Kidney (tissue), 14 donors: ENCODE measurements around the gene SLC25A41. TPM values are rescaled to one million over a fixed set of nuclear protein-coding genes. Genes with fewer than 3 reads are reported as not detected.

Source experiments
- DNase-seq, 5 donors: peaks; one replicate each; pipeline ENCODE4 v3.0.0-alpha.2; 2013 to 2020
- FAIRE-seq: peaks from 2 replicates; lab custom pipeline; 2012; peaks lifted over from hg19 to GRCh38; lab: Jason Lieb, UNC
- H3K27ac ChIP-seq, 2 donors: one replicate each; pipeline ENCODE4 v1.7.0; 2013; ENCODE audit warnings: low read depth in 2 of 2, low read length in 2 of 2, inconsistent platforms in 1 of 2
- H3K27me3 ChIP-seq: one replicate; pipeline ENCODE4 v1.7.1; 2013; ENCODE audit warnings: low read length, inconsistent platforms; ENCODE audit not compliant: control insufficient read depth, insufficient read depth
- H3K36me3 ChIP-seq, 3 donors: one replicate each; pipeline versions ENCODE4 v1.7.0 to v1.7.1; 2013; ENCODE audit warnings: low read length in 3 of 3, control low read depth in 1 of 3, inconsistent platforms in 1 of 3; ENCODE audit not compliant: insufficient read depth in 3 of 3, control insufficient read depth in 2 of 3
- H3K4me1 ChIP-seq, 3 donors: one replicate each; pipeline versions ENCODE4 v1.7.0 to v1.7.1; 2013; ENCODE audit warnings: low read length in 3 of 3, inconsistent platforms in 1 of 3, low read depth in 1 of 3; ENCODE audit not compliant: control insufficient read depth in 2 of 3, insufficient read depth in 2 of 3
- H3K4me3 ChIP-seq, 3 donors: one replicate each; pipeline versions ENCODE4 v1.7.0 to v1.8.1; 2013; ENCODE audit warnings: low read length in 3 of 3, control low read depth in 1 of 3, inconsistent platforms in 1 of 3
- H3K9ac ChIP-seq, 3 donors: one replicate each; pipeline versions ENCODE4 v1.7.0 to v1.7.1; 2013; ENCODE audit warnings: low read length in 3 of 3, control low read depth in 1 of 3, inconsistent platforms in 1 of 3
- H3K9me3 ChIP-seq, 3 donors: one replicate each; pipeline versions ENCODE4 v1.7.0 to v1.7.1; 2013; ENCODE audit warnings: low read length in 3 of 3, control low read depth in 1 of 3, inconsistent platforms in 1 of 3; ENCODE audit not compliant: control insufficient read depth in 2 of 3, insufficient read depth in 1 of 3
- intact Hi-C: fragments of 100-400 bp; cut with DNase I; formaldehyde crosslinking; loops from one replicate; pipeline ENCODE4 v1.11.1; 2022
- polyA plus RNA-seq: library from polyadenylated mRNA; stranded (reverse); fragments of 350-450 nt; fragmentation: Illumina TruSeq; extraction: RNeasy Lipid Tissue Mini Kit (QIAGEN cat#74804); gene quantifications from one replicate; pipeline ENCODE4 v1.2.3, GENCODE V29; 2014; ENCODE audit warnings: low read depth, low replicate concordance; ENCODE audit not compliant: insufficient read depth
- total RNA-seq: library from RNA; stranded (reverse); fragmentation: NEBNext Ultra II Directional; extraction: Animal tissue kit (Norgen Biotek cat#: 25700); gene quantifications from one replicate; pipeline ENCODE4 v1.2.1, GENCODE V29; 2021
- TF ChIP-seq, protein P1 (sequence below): IDR thresholded peaks from 3 replicates; pipeline ENCODE4 v1.5.1; 2012; ENCODE audit warnings: mild to moderate bottlenecking, moderate library complexity, borderline replicate concordance; ENCODE audit not compliant: insufficient read depth; ENCODE audit errors: extremely low read depth
- donor health status: control.
- donor health status: control.
- donor health status: control.
- donor health status: control.
- donor health status: control.
- donor health status: DM: yes; HTN: yes; CAD: no.
- donor health status: Normal renal cell carcinoma (clear cell type).

Gene SLC25A41
- total and polyA plus RNA-seq, 2 donors from 2014 or later, result 0.28 to 0.69 TPM

DNA sequence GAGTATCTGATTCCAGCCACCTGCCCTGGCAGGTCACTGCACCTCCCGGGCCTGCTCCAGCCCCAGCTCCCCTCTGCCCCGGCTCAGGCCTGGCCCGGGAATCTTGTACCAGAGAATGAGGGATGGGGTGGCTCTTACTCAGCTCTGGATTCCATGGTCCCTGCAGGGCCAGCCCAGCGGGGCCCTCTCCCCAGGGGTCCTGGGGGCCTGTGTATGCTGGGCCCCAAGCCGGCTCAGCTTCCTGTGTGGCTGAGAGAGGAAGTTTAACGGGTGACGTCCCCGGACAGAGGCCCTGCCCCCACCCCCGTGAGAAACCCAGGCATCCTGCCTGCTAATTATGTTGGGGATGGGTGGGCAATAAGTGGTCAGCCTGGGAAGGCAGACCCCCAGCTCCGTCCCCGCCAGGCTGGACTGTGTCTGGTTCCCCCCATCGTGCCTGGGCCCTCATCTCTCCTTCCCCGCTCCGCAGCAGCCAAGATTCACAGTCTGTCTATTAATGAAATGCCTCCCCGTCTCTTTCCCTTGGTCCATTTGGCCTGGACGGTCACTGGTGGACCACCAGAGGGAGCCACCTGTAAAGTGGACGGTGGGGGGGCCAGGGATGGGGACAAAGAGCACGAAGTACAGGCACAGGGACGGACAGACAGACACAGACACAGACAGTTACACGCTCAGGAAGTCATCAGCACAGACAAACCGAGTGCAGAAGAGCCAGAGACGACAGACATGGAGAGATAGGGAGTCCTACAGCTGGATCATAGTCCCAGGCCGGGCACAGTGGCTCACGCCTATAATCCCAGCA lies 48.2 kb upstream of the SLC25A41 start, which contains the start of gene DENND1C:
Gene DENND1C, minus strand, starts transcription at position 247 of the 802 bp plus-strand sequence. Its CDS starts 92 bp downstream, at position 155.
- TF ChIP-seq, protein P1, sequence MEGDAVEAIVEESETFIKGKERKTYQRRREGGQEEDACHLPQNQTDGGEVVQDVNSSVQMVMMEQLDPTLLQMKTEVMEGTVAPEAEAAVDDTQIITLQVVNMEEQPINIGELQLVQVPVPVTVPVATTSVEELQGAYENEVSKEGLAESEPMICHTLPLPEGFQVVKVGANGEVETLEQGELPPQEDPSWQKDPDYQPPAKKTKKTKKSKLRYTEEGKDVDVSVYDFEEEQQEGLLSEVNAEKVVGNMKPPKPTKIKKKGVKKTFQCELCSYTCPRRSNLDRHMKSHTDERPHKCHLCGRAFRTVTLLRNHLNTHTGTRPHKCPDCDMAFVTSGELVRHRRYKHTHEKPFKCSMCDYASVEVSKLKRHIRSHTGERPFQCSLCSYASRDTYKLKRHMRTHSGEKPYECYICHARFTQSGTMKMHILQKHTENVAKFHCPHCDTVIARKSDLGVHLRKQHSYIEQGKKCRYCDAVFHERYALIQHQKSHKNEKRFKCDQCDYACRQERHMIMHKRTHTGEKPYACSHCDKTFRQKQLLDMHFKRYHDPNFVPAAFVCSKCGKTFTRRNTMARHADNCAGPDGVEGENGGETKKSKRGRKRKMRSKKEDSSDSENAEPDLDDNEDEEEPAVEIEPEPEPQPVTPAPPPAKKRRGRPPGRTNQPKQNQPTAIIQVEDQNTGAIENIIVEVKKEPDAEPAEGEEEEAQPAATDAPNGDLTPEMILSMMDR, result peak; percentile 28
- H3K9me3 ChIP-seq, result no peaks in the 10 kb centered on the region

DNA sequence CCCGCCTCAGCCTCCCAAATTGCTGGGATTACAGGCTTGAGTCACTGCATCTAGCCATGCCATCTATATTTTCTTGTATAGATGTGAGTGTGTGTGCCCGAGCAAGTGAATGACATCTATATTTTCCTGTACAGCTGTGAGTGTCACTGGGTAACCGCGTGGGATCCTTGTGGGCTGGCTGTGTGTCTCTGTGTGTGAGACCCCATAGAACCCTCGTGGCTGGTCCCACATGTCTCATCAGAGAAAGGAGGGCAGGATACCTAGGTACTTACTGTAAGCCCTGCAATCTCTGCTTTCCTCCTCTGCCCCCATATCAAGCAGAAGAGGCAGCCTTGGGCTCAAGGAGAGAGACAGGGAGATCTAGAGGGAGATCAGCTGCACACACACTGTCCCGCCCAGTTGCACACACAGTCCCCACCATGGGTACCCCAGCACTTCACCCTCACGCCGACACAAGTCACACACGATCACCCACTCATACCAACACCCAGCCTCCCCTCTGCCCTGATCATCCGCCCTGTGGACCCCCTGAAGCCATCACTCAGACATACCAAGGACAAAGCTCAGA lies 47.4 kb upstream of the SLC25A41 start:
- Histone ChIP-seq H3K27me3 (peaks cover 1% of the 10 kb centered on the region), H3K27ac (no peak overlapping the region), H3K36me3 (no peaks in the 10 kb centered on the region), H3K9me3 (no peaks in the 10 kb centered on the region), H3K9ac (no peak overlapping the region), H3K4me1 (peaks cover 0 to 3% (median 0%) of the 10 kb centered on the region in 3 donors), H3K4me3 (no peak overlapping the region)
- TF ChIP-seq, protein P1, result no peak
- intact Hi-C loops, result no loop called here
- DNase-seq, result no peak
- FAIRE-seq, result no peak

More for the DNA sequence above, 48.2 kb upstream of the SLC25A41 start, which contains the start of gene DENND1C:
- FAIRE-seq (no peak), DNase-seq (peak in 3 of 5 donors; percentile 32 to 80 (median 40))
- intact Hi-C loops, result no loop called here
- no peak within 1 kb of the TSS for H3K4me3 ChIP-seq
- H3K9ac ChIP-seq, result no peak within 1 kb of the TSS
- no peaks in the 10 kb centered on the region for H3K36me3 ChIP-seq
- no peak within 1 kb of the TSS for H3K27ac ChIP-seq
- no peaks in the 10 kb centered on the region for H3K27me3 ChIP-seq
- no peaks in the 10 kb centered on the region for H3K4me1 ChIP-seq

DNA sequence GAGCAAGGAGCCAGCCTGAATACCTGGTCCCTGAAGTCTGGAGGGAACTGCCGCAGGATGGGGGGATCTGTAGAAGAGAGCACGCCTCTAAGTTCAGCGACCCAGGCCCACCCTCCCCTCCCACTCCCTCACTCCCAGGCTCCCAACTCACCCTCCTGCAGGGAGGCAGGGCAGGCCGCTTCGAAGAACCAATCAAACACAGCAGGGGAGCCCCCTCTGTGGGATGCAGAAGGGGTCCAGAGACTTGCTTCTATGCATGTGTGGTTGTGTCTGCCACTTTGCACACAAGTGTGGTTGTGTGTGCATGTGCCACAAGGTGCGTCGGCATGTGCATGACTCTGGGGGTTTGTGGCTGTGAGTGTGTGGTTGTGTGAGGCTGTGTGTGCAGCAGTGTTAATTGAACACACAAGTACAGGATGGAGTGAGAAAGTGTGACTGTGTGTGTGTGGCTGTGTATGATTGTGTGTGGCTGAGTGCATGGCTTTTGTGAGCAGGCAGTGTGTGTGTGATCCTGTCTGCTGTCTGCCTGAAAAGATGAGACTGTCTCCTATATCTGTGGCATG lies 46.4 kb upstream of the SLC25A41 start:
- intact Hi-C loops, result no loop called here
- H3K9me3 ChIP-seq, result no peaks in the 10 kb centered on the region
- no peak for DNase-seq
- H3K27ac ChIP-seq, result no peak overlapping the region
- FAIRE-seq, result no peak
- no peak overlapping the region for H3K9ac ChIP-seq
- H3K4me3 ChIP-seq, result no peak overlapping the region
- peaks cover 0 to 4% (median 0%) of the 10 kb centered on the region in 3 donors for H3K4me1 ChIP-seq
- TF ChIP-seq, protein P1, result no peak
- H3K27me3 ChIP-seq, result peaks cover 2% of the 10 kb centered on the region
- H3K36me3 ChIP-seq, result no peaks in the 10 kb centered on the region
